ENCODE results near the gene CAMK2A. TPM values are rescaled to one million over a fixed set of nuclear protein-coding genes. Genes with fewer than 3 reads are reported as not detected.

Gene CAMK2A
- total and polyA plus RNA-seq, 4 donors = 0.31 to 2.7 (median 1.0) TPM

DNA sequence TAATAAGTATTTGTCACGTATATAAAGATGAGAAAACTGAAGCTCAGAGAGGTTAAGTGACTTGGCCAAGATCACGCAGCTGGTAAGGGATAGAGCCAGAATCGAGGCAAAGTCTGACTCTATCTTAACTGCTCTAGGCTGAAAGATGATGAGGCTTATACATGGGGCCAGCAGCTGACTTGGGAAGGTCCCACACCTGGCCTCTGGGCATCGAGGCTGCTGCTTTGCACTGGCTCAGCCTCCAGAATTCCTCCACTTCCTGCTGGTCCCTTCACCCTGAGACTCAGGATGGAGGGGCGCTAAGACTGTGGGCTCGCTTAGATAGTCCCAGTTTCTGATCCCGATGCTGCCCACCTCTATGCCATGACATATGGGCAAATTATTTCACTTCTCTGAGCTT, 35.2 kb downstream of the CAMK2A start:
- DNase-seq (no peak), ATAC-seq (ENCODE audit: insufficient read depth, low FRiP score) (no peak)
- Histone ChIP-seq H3K9ac (ENCODE audit: insufficient read depth in 1 of 2, low read length in 2 of 2) (no peak overlapping the region), H3K4me3 (no peak overlapping the region), H3K9me3 (ENCODE audit: control insufficient read depth in 4 of 4, insufficient read depth in 3 of 4, low read length in 3 of 4) (no peaks in the 10 kb centered on the region), H3K36me3 (ENCODE audit: control insufficient read depth in 4 of 4, insufficient read depth in 4 of 4, low read length in 4 of 4) (peaks cover 0 to 4% (median 0%) of the 10 kb centered on the region in 4 donors), H3K4me1 (ENCODE audit: control insufficient read depth in 5 of 5, insufficient read depth in 5 of 5, low read length in 5 of 5) (peaks cover 0 to 6% (median 0%) of the 10 kb centered on the region in 5 donors), H3K27me3 (ENCODE audit: control insufficient read depth in 3 of 3, insufficient read depth in 3 of 3, low read length in 2 of 3) (no peaks in the 10 kb centered on the region), H3K27ac (ENCODE audit: low read depth in 1 of 2, low read length in 1 of 2) (no peak overlapping the region)
- no peak for TF ChIP-seq CTCF (IDR thresholded peaks at IDR 0.05; ENCODE audit: control extremely low read depth, extremely low read depth)
- 74 to 82% methylated on average over 7 of the region's 7 CpGs for WGBS, 2 donors

GRCh38 chr5:150253416-150254208, 36.0 kb downstream of the CAMK2A start:
- Histone ChIP-seq H3K4me1 (ENCODE audit: control insufficient read depth in 5 of 5, insufficient read depth in 5 of 5, low read length in 5 of 5) (peaks cover 0 to 6% (median 0%) of the 10 kb centered on the region in 5 donors), H3K4me3 (no peak overlapping the region), H3K27me3 (ENCODE audit: control insufficient read depth in 3 of 3, insufficient read depth in 3 of 3, low read length in 2 of 3) (no peaks in the 10 kb centered on the region), H3K27ac (ENCODE audit: low read depth in 1 of 2, low read length in 1 of 2) (no peak overlapping the region), H3K36me3 (ENCODE audit: control insufficient read depth in 4 of 4, insufficient read depth in 4 of 4, low read length in 4 of 4) (peaks cover 0 to 10% (median 0%) of the 10 kb centered on the region in 4 donors), H3K9ac (ENCODE audit: insufficient read depth in 1 of 2, low read length in 2 of 2) (no peak overlapping the region), H3K9me3 (ENCODE audit: control insufficient read depth in 4 of 4, insufficient read depth in 3 of 4, low read length in 3 of 4) (no peaks in the 10 kb centered on the region)
- WGBS, 2 donors = 86 to 88% methylated on average over 10 of the region's 10 CpGs
- DNase-seq (no peak), ATAC-seq (ENCODE audit: insufficient read depth, low FRiP score) (no peak)
- no peak for TF ChIP-seq CTCF (IDR thresholded peaks at IDR 0.05; ENCODE audit: control extremely low read depth, extremely low read depth)

DNA sequence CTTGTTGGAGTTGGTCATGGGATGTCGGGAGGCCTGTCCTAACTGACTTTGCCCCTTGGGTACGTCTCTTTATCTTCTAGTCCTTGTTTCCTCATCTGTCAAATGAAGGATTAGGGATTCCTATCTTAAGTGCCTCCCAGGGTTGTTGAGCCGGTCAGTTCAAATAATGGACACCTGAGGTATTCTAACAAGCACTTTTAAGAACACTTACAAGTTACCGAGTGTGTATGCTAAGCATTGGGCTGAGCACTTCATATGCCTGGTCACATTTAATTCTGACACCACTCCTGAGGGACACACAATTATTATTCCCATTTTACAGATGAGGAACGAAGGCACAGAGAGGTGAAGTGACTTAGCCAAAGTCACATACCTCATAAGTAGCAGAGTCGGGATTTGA, 37.1 kb downstream of the CAMK2A start:
- H3K9me3 ChIP-seq (ENCODE audit: control insufficient read depth in 4 of 4, insufficient read depth in 3 of 4, low read length in 3 of 4) = no peaks in the 10 kb centered on the region
- H3K36me3 ChIP-seq (ENCODE audit: control insufficient read depth in 4 of 4, insufficient read depth in 4 of 4, low read length in 4 of 4) = peaks cover 0 to 11% (median 0%) of the 10 kb centered on the region in 4 donors
- TF ChIP-seq CTCF (IDR thresholded peaks at IDR 0.05; ENCODE audit: control extremely low read depth, extremely low read depth) = no peak
- 71 to 89% methylated on average over 6 of the region's 6 CpGs for WGBS, 2 donors
- H3K9ac ChIP-seq (ENCODE audit: insufficient read depth in 1 of 2, low read length in 2 of 2) = no peak overlapping the region
- H3K27me3 ChIP-seq (ENCODE audit: control insufficient read depth in 3 of 3, insufficient read depth in 3 of 3, low read length in 2 of 3) = no peaks in the 10 kb centered on the region
- H3K4me3 ChIP-seq = no peak overlapping the region
- no peak overlapping the region for H3K27ac ChIP-seq (ENCODE audit: low read depth in 1 of 2, low read length in 1 of 2)
- DNase-seq (no peak), ATAC-seq (ENCODE audit: insufficient read depth, low FRiP score) (no peak)
- peaks cover 0 to 6% (median 0%) of the 10 kb centered on the region in 5 donors for H3K4me1 ChIP-seq (ENCODE audit: control insufficient read depth in 5 of 5, insufficient read depth in 5 of 5, low read length in 5 of 5)
